HepG2 (cell line): ENCODE measurements around the gene NINJ2. TPM values are rescaled to one million over a fixed set of nuclear protein-coding genes. Genes with fewer than 3 reads are reported as not detected.

Experiments used
- AGO1 ChIP-seq: fragments of 200-400 bp; formaldehyde crosslinking; IDR thresholded peaks from 2 replicates; pipeline ENCODE4 v1.6.1; 2017; ENCODE audit warnings: mild to moderate bottlenecking, low read depth, low read length, moderate library complexity; ENCODE audit not compliant: poor library complexity, severe bottlenecking
- BORCS8-MEF2B ChIP-seq: sonication (generic); formaldehyde crosslinking; IDR thresholded peaks from 2 replicates; pipeline ENCODE4 v1.8.0; 2022; ENCODE audit warnings: mild to moderate bottlenecking, missing genetic modification reagents
- CEBPZ ChIP-seq: IDR thresholded peaks from 2 replicates; pipeline ENCODE4 v1.6.1; 2012; ENCODE audit warnings: low read length, improper control_type of control experiment
- KIAA2018 ChIP-seq: sonication (generic); formaldehyde crosslinking; IDR thresholded peaks from 2 replicates; pipeline ENCODE4 v1.5.0; 2020; ENCODE audit warnings: mild to moderate bottlenecking, missing genetic modification reagents, borderline replicate concordance
- NKX3-1 ChIP-seq: sonication (generic); formaldehyde crosslinking; IDR thresholded peaks from 2 replicates; pipeline ENCODE4 v1.5.0; 2020; ENCODE audit warnings: missing genetic modification reagents
- SATB2 ChIP-seq: sonication (generic); formaldehyde crosslinking; IDR thresholded peaks from 2 replicates; pipeline ENCODE4 v1.5.0; 2020; ENCODE audit warnings: missing genetic modification reagents
- SNAPC2 ChIP-seq: sonication (generic); formaldehyde crosslinking; IDR thresholded peaks from 2 replicates; pipeline ENCODE4 v1.8.1; 2022; ENCODE audit warnings: mild to moderate bottlenecking, missing genetic modification reagents
- ZBTB39 ChIP-seq: sonication (generic); formaldehyde crosslinking; IDR thresholded peaks from 2 replicates; pipeline ENCODE4 v1.5.0; 2020; ENCODE audit warnings: missing genetic modification reagents
- ZFY ChIP-seq: sonication (generic); formaldehyde crosslinking; IDR thresholded peaks from 2 replicates; pipeline ENCODE4 v1.4.0; 2020; ENCODE audit warnings: missing genetic modification reagents
- ZNF431 ChIP-seq: sonication (generic); formaldehyde crosslinking; IDR thresholded peaks from 2 replicates; pipeline ENCODE4 v1.9.0; 2022; ENCODE audit warnings: missing genetic modification reagents, low read depth, mild to moderate bottlenecking, borderline replicate concordance
- ZNF891 ChIP-seq: sonication (generic); formaldehyde crosslinking; IDR thresholded peaks from 2 replicates; pipeline ENCODE4 v1.5.0; 2020; ENCODE audit warnings: mild to moderate bottlenecking, missing genetic modification reagents
- polyA plus RNA-seq, 8 experiments: library from polyadenylated mRNA; depleted of rRNA in 3 of 8; stranded (reverse) in 7 of 8; unstranded in 1 of 8; fragments of >200 nt; fragmentation: Illumina TruSeq in 4 of 8; extraction: Trizol in 4 of 8; gene quantifications; 2 replicates each; pipeline versions ENCODE4 v1.2.1 to v1.2.3, GENCODE V29; 2011 to 2016; ENCODE audit warnings: low read depth in 4 of 8, missing spikeins in 1 of 8, mixed read lengths in 1 of 8; ENCODE audit not compliant: insufficient read depth in 1 of 8
- total RNA-seq, 5 experiments: library from RNA; depleted of rRNA; stranded (reverse); fragments of >200 nt; fragmentation: Illumina TruSeq; extraction: Trizol; gene quantifications; 2 replicates each; pipeline ENCODE4 v1.2.3, GENCODE V29; 2016; ENCODE audit warnings: low read depth in 1 of 5
- TF ChIP-seq, protein P1 (sequence below): sonication (generic); formaldehyde crosslinking; IDR thresholded peaks from 2 replicates; pipeline ENCODE4 v1.4.0; 2020; ENCODE audit warnings: missing genetic modification reagents

NINJ2 gene
- total and polyA plus RNA-seq, 2 of the 13 experiments (the other 11 are each of a cell fraction or from before 2014, with no cell fraction given), result 0.62 to 3.8 TPM

DNA sequence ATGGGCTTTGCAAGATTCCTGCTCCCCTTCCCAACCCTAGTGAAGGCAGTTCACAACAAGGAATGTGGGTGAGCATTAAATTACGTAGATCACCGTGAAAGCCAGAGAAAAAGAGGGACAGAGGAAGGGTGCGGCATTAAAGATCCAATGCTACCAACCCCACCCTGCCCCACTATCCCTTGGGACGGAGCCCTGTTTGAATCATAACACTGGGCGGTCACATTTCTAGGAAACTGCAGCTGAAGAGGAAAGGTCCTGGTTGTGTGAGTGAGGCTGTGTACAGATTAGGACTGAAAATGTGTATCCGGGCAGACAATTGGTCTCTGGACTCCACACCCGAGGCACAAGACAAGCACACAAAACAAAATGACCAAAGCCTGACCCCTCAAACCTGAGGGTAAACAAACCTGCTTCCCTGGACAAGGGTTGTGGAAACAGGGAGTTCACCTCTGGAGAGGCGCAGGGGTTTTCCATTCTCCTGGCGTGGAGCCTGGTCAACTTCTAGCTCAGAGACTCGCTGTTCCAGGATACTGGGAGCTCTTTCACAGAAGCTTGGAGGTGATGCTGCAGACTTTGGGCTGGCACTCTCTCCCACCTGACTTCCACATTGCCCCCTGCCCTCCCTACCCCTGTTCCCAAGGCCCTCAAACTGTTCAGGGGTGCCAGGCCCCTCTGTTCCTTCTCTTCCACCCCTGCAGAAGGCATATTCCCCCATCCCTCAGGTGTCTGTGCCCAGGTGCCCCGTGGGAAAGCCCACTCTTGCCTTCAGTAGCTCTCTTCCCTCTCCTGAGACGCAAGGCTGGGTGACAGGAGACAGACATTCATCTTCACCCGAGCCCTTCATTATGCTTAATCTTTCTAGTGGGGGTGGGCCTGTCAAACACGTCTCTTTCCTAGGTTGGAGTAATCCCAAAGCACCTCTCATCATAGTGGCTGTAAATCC, 16.5 kb downstream of the NINJ2 start (continued):
- TF ChIP-seq, protein P1, sequence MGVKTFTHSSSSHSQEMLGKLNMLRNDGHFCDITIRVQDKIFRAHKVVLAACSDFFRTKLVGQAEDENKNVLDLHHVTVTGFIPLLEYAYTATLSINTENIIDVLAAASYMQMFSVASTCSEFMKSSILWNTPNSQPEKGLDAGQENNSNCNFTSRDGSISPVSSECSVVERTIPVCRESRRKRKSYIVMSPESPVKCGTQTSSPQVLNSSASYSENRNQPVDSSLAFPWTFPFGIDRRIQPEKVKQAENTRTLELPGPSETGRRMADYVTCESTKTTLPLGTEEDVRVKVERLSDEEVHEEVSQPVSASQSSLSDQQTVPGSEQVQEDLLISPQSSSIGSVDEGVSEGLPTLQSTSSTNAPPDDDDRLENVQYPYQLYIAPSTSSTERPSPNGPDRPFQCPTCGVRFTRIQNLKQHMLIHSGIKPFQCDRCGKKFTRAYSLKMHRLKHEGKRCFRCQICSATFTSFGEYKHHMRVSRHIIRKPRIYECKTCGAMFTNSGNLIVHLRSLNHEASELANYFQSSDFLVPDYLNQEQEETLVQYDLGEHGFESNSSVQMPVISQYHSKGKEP (CRISPR knock-in tag), result no peak
- TF ChIP-seq ZFY (CRISPR knock-in tag) (no peak; the same call in 1 of the 2 replicates), ZNF431 (0 out of 2 replicates have a peak, but pooled peaks have one; percentile 24), CEBPZ (no peak), ZBTB39 (CRISPR knock-in tag) (no peak), BORCS8-MEF2B (CRISPR knock-in tag) (peak; percentile 31; the same call in 1 of the 2 replicates), SNAPC2 (peak; percentile 52), AGO1 (no peak), NKX3-1 (CRISPR knock-in tag) (no peak), SATB2 (CRISPR knock-in tag) (no peak), KIAA2018 (CRISPR knock-in tag) (no peak), ZNF891 (no peak)
